HCT116 (cell line): ENCODE measurements around the gene RHEBL1. TPM values are rescaled to one million over a fixed set of nuclear protein-coding genes. Genes with fewer than 3 reads are reported as not detected.

Source experiments
- ATAC-seq: fragments of 200-7000 bp; cut with Tn5 transposase; 2 replicates; pipeline ENCODE4 v1.9.1; 2020; ENCODE audit warnings: mild to moderate bottlenecking, moderate library complexity
- BruUV-seq: library from RNA; stranded (reverse); fragments of 400-500 nt; replicated peaks from 2 replicates; lab custom pipeline; 2021; lab: Mats Ljungman, UMichigan
- CTCF ChIA-PET: fragments of 300-600 bp; sonication (Branson Sonifier 250); formaldehyde crosslinking; loops from one replicate; lab custom pipeline; 2021; ENCODE audit warnings: antibody characterized with exemption; lab: Charles Lee
- POLR2A ChIA-PET: fragments of 300-600, 350-600 bp; sonication (Branson Sonifier 250); formaldehyde crosslinking; loops from one replicate; lab custom pipeline; 2021; ENCODE audit warnings: antibody characterized with exemption; lab: Charles Lee
- RAD21 ChIA-PET, 2 experiments: fragments of 300-600 bp; sonication (Branson Sonifier 250); formaldehyde crosslinking; loops; one replicate each; lab custom pipeline; 2023; ENCODE audit warnings: low total read pairs in 2 of 2; ENCODE audit not compliant: uncharacterized antibody in 2 of 2, unreplicated experiment in 2 of 2, low non-redundant PET in 1 of 2; lab: Charles Lee
- DNase-seq: peaks from one replicate; pipeline ENCODE4 v3.0.0-alpha.2; 2010; ENCODE audit warnings: low read depth, low spot score
- H2AFZ ChIP-seq: fragments of 200-600 bp; shearing (Covaris generic), sonication (generic); 2 replicates; pipeline ENCODE4 v1.6.1; 2017; ENCODE audit warnings: low read depth, mixed run types, mixed read lengths, antibody characterized with exemption, low read length; ENCODE audit not compliant: poor library complexity, severe bottlenecking
- H3K27ac ChIP-seq: 2 replicates; pipeline ENCODE4 v1.5.1; 2012; ENCODE audit warnings: low read depth, low read length
- H3K27me3 ChIP-seq: fragments of 200-600 bp; sonication (generic); 2 replicates; pipeline ENCODE4 v1.6.1; 2016; ENCODE audit warnings: mixed run types, low read length, mixed read lengths; ENCODE audit not compliant: insufficient read depth
- H3K36me3 ChIP-seq, 2 experiments: fragments of 200-500 bp in 1 of 2; fragments of 200-600 bp in 1 of 2; sonication (Bioruptor generic) in 1 of 2; sonication (generic) in 1 of 2; 2 replicates each; pipeline versions ENCODE4 v1.5.1 to v1.6.1; 2014 to 2016; ENCODE audit warnings: low read length in 2 of 2, inconsistent platforms in 1 of 2, mixed read lengths in 1 of 2, mixed run types in 1 of 2; ENCODE audit not compliant: insufficient read depth in 2 of 2, control insufficient read depth in 1 of 2
- H3K4me1 ChIP-seq, 2 experiments: fragments of 200-600 bp in 1 of 2; sonication (generic) in 1 of 2; 2 replicates each; pipeline versions ENCODE4 v1.5.1 to v1.6.1; 2012 to 2017; ENCODE audit warnings: low read length in 2 of 2, inconsistent platforms in 1 of 2, mild to moderate bottlenecking in 1 of 2, mixed read lengths in 1 of 2, mixed run types in 1 of 2, moderate library complexity in 1 of 2; ENCODE audit not compliant: insufficient read depth in 2 of 2, control insufficient read depth in 1 of 2
- H3K4me2 ChIP-seq: fragments of 200-600 bp; sonication (generic); 2 replicates; pipeline ENCODE4 v1.6.1; 2017; ENCODE audit warnings: mixed run types, low read length, mixed read lengths
- H3K4me3 ChIP-seq, 2 experiments: fragments of 200-600 bp in 1 of 2; sonication (generic) in 1 of 2; replicated peaks in 1 of 2; 2 replicates each; pipeline ENCODE4 v1.5.1; 2011 to 2016; ENCODE audit warnings: low read length in 2 of 2, control low read depth in 1 of 2, low read depth in 1 of 2, mild to moderate bottlenecking in 1 of 2, mixed read lengths in 1 of 2, mixed run types in 1 of 2
- H3K79me2 ChIP-seq: fragments of 200-600 bp; sonication (generic); 2 replicates; pipeline ENCODE4 v1.6.1; 2017; ENCODE audit warnings: mild to moderate bottlenecking, mixed run types, low read length, moderate library complexity, mixed read lengths; ENCODE audit not compliant: insufficient read depth
- H3K9ac ChIP-seq: fragments of 200-600 bp; sonication (generic); 2 replicates; pipeline ENCODE4 v1.6.1; 2016; ENCODE audit warnings: low read length, mixed read lengths
- H3K9me2 ChIP-seq: fragments of 200-600 bp; sonication (generic), shearing (Covaris generic); 2 replicates; pipeline ENCODE4 v1.6.1; 2017; ENCODE audit warnings: mixed run types, mild to moderate bottlenecking, moderate library complexity; ENCODE audit not compliant: insufficient read depth
- H3K9me3 ChIP-seq, 2 experiments: fragments of 200-500 bp in 1 of 2; fragments of 200-600 bp in 1 of 2; sonication (Bioruptor generic) in 1 of 2; sonication (generic) in 1 of 2; 2 replicates each; pipeline ENCODE4 v1.6.1; 2014 to 2017; ENCODE audit warnings: low read length in 2 of 2, mixed read lengths in 2 of 2, inconsistent platforms in 1 of 2, low read depth in 1 of 2, mild to moderate bottlenecking in 1 of 2, mixed run types in 1 of 2, moderate library complexity in 1 of 2; ENCODE audit not compliant: control insufficient read depth in 1 of 2, insufficient read depth in 1 of 2
- H4K20me1 ChIP-seq: fragments of 200-600 bp; sonication (generic), shearing (Covaris generic); 2 replicates; pipeline ENCODE4 v1.6.1; 2017; ENCODE audit warnings: mixed run types, mild to moderate bottlenecking, moderate library complexity; ENCODE audit not compliant: insufficient read depth
- EGR1 ChIP-seq: IDR thresholded peaks from 2 replicates; pipeline ENCODE4 v1.6.1; 2012; ENCODE audit warnings: low read depth
- ELF1 ChIP-seq: IDR thresholded peaks from 2 replicates; pipeline ENCODE4 v1.6.1; 2012; ENCODE audit warnings: low read depth, borderline replicate concordance
- FOSL1 ChIP-seq: IDR thresholded peaks from 2 replicates; pipeline ENCODE4 v1.6.1; 2012; ENCODE audit warnings: low read depth
- JUND ChIP-seq: IDR thresholded peaks from 2 replicates; pipeline ENCODE4 v1.6.1; 2012
- POLR2AphosphoS5 ChIP-seq: IDR thresholded peaks from 2 replicates; pipeline ENCODE4 v1.6.1; 2011; ENCODE audit warnings: mild to moderate bottlenecking, low read depth, low read length, moderate library complexity
- RAD21 ChIP-seq: IDR thresholded peaks from 2 replicates; pipeline ENCODE4 v1.6.1; 2012; ENCODE audit warnings: low read depth, mild to moderate bottlenecking
- SRF ChIP-seq: IDR thresholded peaks from 2 replicates; pipeline ENCODE4 v1.6.1; 2012; ENCODE audit warnings: low read depth
- TCF7L2 ChIP-seq: IDR thresholded peaks from 2 replicates; pipeline ENCODE4 v1.7.0; 2011; ENCODE audit warnings: borderline replicate concordance, inconsistent platforms; ENCODE audit not compliant: insufficient read depth, insufficient read length; ENCODE audit errors: extremely low read depth
- intact Hi-C: fragments of 100-400 bp; cut with micrococcal nuclease; formaldehyde crosslinking; loops from 2 replicates; pipeline ENCODE4 v1.10.0; 2022
- total RNA-seq: library from RNA; stranded (reverse); gene quantifications from one replicate; pipeline ENCODE4 v1.2.1, GENCODE V29; 2021; ENCODE audit not compliant: unreplicated experiment
- TF ChIP-seq, protein P1 (sequence below), 3 experiments: fragments of 200-600 bp in 1 of 3; sonication (generic) in 1 of 3; IDR thresholded peaks in 2 of 3; conservative IDR thresholded peaks in 1 of 3; 2 replicates each; pipeline ENCODE4 v1.5.1; 2012 to 2017; ENCODE audit warnings: low read depth in 2 of 3, low read length in 2 of 3, antibody characterized with exemption in 1 of 3, borderline replicate concordance in 1 of 3, control low read depth in 1 of 3, mild to moderate bottlenecking in 1 of 3, mixed read lengths in 1 of 3, mixed run types in 1 of 3, moderate library complexity in 1 of 3; ENCODE audit not compliant: insufficient read depth in 1 of 3
- TF ChIP-seq, protein P2 (sequence below): IDR thresholded peaks from 2 replicates; pipeline ENCODE4 v1.6.1; 2012; ENCODE audit warnings: low read depth

RHEBL1 gene
- total RNA-seq, 1 experiment from 2014 or later, result 2.8 TPM

DNA sequence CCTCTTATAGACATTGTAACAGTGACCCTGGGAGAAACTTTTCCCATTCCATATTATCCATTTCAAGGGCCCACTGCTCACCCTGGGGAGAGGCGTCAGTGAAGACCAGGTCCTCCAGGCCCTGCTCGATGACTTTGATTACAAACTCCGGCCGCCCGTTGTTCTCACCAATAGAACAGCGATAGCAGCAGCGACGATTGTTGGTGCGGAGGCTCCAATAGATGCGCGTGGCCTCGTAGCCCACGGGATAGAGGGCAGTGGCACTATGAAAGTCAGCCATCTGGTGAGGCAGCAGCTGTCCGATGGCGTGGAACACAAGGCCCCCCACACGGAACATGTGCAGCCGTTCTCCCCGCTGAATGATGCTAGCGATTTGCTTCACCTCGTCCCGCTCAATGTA is 43.7 kb downstream of the RHEBL1 start:
- CTCF ChIA-PET, result interaction anchor here (2.5 kb wide), 1 partner anchor 18 kb away, joined by 7 read pairs; no protein-coding TSS in a partner anchor
- no peaks in the 10 kb centered on the region for H3K9me2 ChIP-seq
- H3K9me3 ChIP-seq, result no peaks in the 10 kb centered on the region

More for the DNA sequence above, 43.7 kb downstream of the RHEBL1 start:
- no peaks in the 10 kb centered on the region for H3K27me3 ChIP-seq
- no peak overlapping the region for H3K27ac ChIP-seq
- no peak overlapping the region for H3K4me3 ChIP-seq
- no peak for ATAC-seq
- no peak overlapping the region for H2AFZ ChIP-seq
- no peaks in the 10 kb centered on the region for H4K20me1 ChIP-seq
- no peaks in the 10 kb centered on the region for H3K4me1 ChIP-seq
- TF ChIP-seq ELF1, result no peak
- no peak for TF ChIP-seq EGR1
- TF ChIP-seq POLR2AphosphoS5, result no peak
- TF ChIP-seq, protein P1, sequence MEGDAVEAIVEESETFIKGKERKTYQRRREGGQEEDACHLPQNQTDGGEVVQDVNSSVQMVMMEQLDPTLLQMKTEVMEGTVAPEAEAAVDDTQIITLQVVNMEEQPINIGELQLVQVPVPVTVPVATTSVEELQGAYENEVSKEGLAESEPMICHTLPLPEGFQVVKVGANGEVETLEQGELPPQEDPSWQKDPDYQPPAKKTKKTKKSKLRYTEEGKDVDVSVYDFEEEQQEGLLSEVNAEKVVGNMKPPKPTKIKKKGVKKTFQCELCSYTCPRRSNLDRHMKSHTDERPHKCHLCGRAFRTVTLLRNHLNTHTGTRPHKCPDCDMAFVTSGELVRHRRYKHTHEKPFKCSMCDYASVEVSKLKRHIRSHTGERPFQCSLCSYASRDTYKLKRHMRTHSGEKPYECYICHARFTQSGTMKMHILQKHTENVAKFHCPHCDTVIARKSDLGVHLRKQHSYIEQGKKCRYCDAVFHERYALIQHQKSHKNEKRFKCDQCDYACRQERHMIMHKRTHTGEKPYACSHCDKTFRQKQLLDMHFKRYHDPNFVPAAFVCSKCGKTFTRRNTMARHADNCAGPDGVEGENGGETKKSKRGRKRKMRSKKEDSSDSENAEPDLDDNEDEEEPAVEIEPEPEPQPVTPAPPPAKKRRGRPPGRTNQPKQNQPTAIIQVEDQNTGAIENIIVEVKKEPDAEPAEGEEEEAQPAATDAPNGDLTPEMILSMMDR (IDR thresholded peaks at IDR 0.05 in 2 of 3, conservative IDR thresholded peaks at IDR 0.05 in 1 of 3; ENCODE audit: borderline replicate concordance in 1 of 3, insufficient read depth in 1 of 3, low read depth in 2 of 3, low read length in 2 of 3), result no peak
- TF ChIP-seq TCF7L2, result no peak
- no peak for TF ChIP-seq RAD21
- TF ChIP-seq, protein P2, sequence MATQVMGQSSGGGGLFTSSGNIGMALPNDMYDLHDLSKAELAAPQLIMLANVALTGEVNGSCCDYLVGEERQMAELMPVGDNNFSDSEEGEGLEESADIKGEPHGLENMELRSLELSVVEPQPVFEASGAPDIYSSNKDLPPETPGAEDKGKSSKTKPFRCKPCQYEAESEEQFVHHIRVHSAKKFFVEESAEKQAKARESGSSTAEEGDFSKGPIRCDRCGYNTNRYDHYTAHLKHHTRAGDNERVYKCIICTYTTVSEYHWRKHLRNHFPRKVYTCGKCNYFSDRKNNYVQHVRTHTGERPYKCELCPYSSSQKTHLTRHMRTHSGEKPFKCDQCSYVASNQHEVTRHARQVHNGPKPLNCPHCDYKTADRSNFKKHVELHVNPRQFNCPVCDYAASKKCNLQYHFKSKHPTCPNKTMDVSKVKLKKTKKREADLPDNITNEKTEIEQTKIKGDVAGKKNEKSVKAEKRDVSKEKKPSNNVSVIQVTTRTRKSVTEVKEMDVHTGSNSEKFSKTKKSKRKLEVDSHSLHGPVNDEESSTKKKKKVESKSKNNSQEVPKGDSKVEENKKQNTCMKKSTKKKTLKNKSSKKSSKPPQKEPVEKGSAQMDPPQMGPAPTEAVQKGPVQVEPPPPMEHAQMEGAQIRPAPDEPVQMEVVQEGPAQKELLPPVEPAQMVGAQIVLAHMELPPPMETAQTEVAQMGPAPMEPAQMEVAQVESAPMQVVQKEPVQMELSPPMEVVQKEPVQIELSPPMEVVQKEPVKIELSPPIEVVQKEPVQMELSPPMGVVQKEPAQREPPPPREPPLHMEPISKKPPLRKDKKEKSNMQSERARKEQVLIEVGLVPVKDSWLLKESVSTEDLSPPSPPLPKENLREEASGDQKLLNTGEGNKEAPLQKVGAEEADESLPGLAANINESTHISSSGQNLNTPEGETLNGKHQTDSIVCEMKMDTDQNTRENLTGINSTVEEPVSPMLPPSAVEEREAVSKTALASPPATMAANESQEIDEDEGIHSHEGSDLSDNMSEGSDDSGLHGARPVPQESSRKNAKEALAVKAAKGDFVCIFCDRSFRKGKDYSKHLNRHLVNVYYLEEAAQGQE, result no peak
- TF ChIP-seq SRF, result no peak
- TF ChIP-seq FOSL1, result no peak
- TF ChIP-seq JUND, result no peak
- H3K36me3 ChIP-seq, result peaks cover 47 to 66% of the 10 kb centered on the region in 2 experiments
- H3K79me2 ChIP-seq, result peaks cover 14% of the 10 kb centered on the region; the same call in 1 of the 2 replicates
- no peak for DNase-seq
- no TSS peak for BruUV-seq
- RAD21 ChIA-PET, result no interaction called here
- no peak overlapping the region for H3K9ac ChIP-seq
- intact Hi-C loops, result no loop called here
- POLR2A ChIA-PET, result no interaction called here
- H3K4me2 ChIP-seq, result no peak overlapping the region
